Heart left ventricle (tissue), 13 donors: ENCODE results near the gene LHX2.

Source experiments
- CTCF ChIP-seq, 12 donors: fragments of 200-600 bp; sonication (generic) in 4 of 12; IDR thresholded peaks; one replicate each; pipeline versions ENCODE4 v1.5.0 to v1.8.0; 2018 to 2022; ENCODE audit warnings: antibody characterized with exemption in 12 of 12, mild to moderate bottlenecking in 5 of 12
- POLR2A ChIP-seq, 2 donors: fragments of 450-650 bp; IDR thresholded peaks; one replicate each; pipeline ENCODE4 v1.6.1; 2017; ENCODE audit warnings: antibody characterized with exemption in 2 of 2, mild to moderate bottlenecking in 2 of 2, moderate library complexity in 2 of 2
- donor health status: ischemic (EF 13 %, LVEDD 7.1; RV severe dilation, severe dysfunction).
- donor health status: DM: no; HTN: yes; CAD: no.
- donor health status: DM: no; HTN: no; CAD: no.
- donor health status: ischemic (EF 25% LVEDD 6.9; RV normal size, moderate dysfunction).
- donor health status: ischemic (EF 25% LVEDD 5.7; RV mildly dilated, moderate dysfunction).
- donor health status: ischemic (EF 35%, LVEDD 5.7; RV mildly dilated, moderate dysfunction).
- donor health status: nonischemic (EF 11% LVEDD 7.7; RV severe dilation, severe dysfunction).
- donor health status: DM: yes; HTN: yes; CAD: no.
- donor health status: PGD.
- donor health status: ischemic (EF 29% LVEDD 5.4; RV normal size, mild dysfunction).
- donor health status: nonischemic (EF 23%, LVEDD 6.1; RV moderate dilation, normal function).

- TF ChIP-seq CTCF (IDR thresholded peaks at IDR 0.05) (no peak), POLR2A (IDR thresholded peaks at IDR 0.05) (no peak)
Measured at GRCh38 chr9:124009531-124010217, 1.9 kb upstream of the LHX2 start.
